CD4-positive, CD25-positive, alpha-beta regulatory T cell (primary cell): ENCODE measurements around the gene JAM3. TPM values are rescaled to one million over a fixed set of nuclear protein-coding genes. Genes with fewer than 3 reads are reported as not detected.
"Not testable (repeated sequence)": the region's sequence is repeated elsewhere in the genome, so short reads cannot be mapped to it uniquely, and the experiment has no call there.

Experiments used
- ATAC-seq, 2 donors: fragments of 150-1000 bp; cut with Tn5 transposase; one replicate each; pipeline ENCODE4 v1.10.0; 2021; ENCODE audit warnings: low read depth in 2 of 2, moderate number of reproducible peaks in 2 of 2, moderate library complexity in 1 of 2
- DNase-seq, 3 donors: peaks; one replicate each; pipeline versions ENCODE4 v3.0.0 to v3.0.0-alpha.2; 2012 to 2022; ENCODE audit warnings: mixed read lengths in 1 of 3
- H3K27ac ChIP-seq: one replicate; pipeline ENCODE4 v1.7.0; 2013; ENCODE audit warnings: mild to moderate bottlenecking, low read length; ENCODE audit not compliant: insufficient read depth, poor library complexity, severe bottlenecking
- H3K27me3 ChIP-seq: one replicate; pipeline ENCODE4 v1.7.0; 2013; ENCODE audit warnings: low read length; ENCODE audit not compliant: control insufficient read depth, insufficient read depth
- H3K36me3 ChIP-seq: one replicate; pipeline ENCODE4 v1.7.0; 2013; ENCODE audit warnings: mild to moderate bottlenecking, low read length, moderate library complexity; ENCODE audit not compliant: control insufficient read depth, insufficient read depth
- H3K4me1 ChIP-seq: 2 replicates; pipeline ENCODE4 v1.7.0; 2013; ENCODE audit warnings: mild to moderate bottlenecking, low read length; ENCODE audit not compliant: insufficient read depth, control insufficient read depth, poor library complexity, severe bottlenecking
- H3K4me3 ChIP-seq: one replicate; pipeline ENCODE4 v1.7.0; 2013; ENCODE audit warnings: low read depth, mild to moderate bottlenecking, low read length, moderate library complexity
- H3K9me3 ChIP-seq, 2 experiments: 1 replicate in 1 of 2; 2 replicates in 1 of 2; pipeline ENCODE4 v1.7.0; 2013; ENCODE audit warnings: low read length in 2 of 2, mild to moderate bottlenecking in 1 of 2, moderate library complexity in 1 of 2; ENCODE audit not compliant: control insufficient read depth in 2 of 2
- H3K27ac Mint-ChIP-seq, 3 donors: one replicate each; pipeline ENCODE4 v1.8.0; 2020 to 2022; ENCODE audit warnings: mild to moderate bottlenecking in 3 of 3, mixed read lengths in 3 of 3, moderate library complexity in 2 of 3
- H3K27me3 Mint-ChIP-seq: one replicate; pipeline ENCODE4 v1.8.0; 2022; ENCODE audit warnings: mild to moderate bottlenecking, mixed read lengths
- H3K36me3 Mint-ChIP-seq: one replicate; pipeline ENCODE4 v1.8.0; 2020; ENCODE audit warnings: mixed read lengths
- H3K4me1 Mint-ChIP-seq, 4 donors: one replicate each; pipeline ENCODE4 v1.8.0; 2020 to 2022; ENCODE audit warnings: mixed read lengths in 4 of 4, mild to moderate bottlenecking in 1 of 4
- H3K4me3 Mint-ChIP-seq, 4 donors: one replicate each; pipeline ENCODE4 v1.8.0; 2020 to 2022; ENCODE audit warnings: mild to moderate bottlenecking in 4 of 4, mixed read lengths in 4 of 4, moderate library complexity in 3 of 4
- H3K9me3 Mint-ChIP-seq, 7 donors: one replicate each; pipeline ENCODE4 v1.8.0; 2020 to 2022; ENCODE audit warnings: mixed read lengths in 7 of 7, mild to moderate bottlenecking in 3 of 7, moderate library complexity in 2 of 7
- polyA plus RNA-seq, 4 donors: library from polyadenylated mRNA; unstranded; fragments of 300-500 nt; fragmentation: Illumina TruSeq; gene quantifications; one replicate each; pipeline ENCODE4 v1.2.3, GENCODE V29; 2021
- total RNA-seq: library from RNA; stranded (reverse); gene quantifications from one replicate; pipeline ENCODE4 v1.2.3, GENCODE V29; 2022

The JAM3 gene
- total and polyA plus RNA-seq, 5 donors from 2014 or later, result 3.1 to 5.5 (median 3.3) TPM

GRCh38 chr11:134101282-134101681 lies 32.4 kb downstream of the JAM3 start:
- Histone ChIP-seq H3K4me1 (no peaks in the 10 kb centered on the region), H3K27ac (no peak overlapping the region), H3K36me3 (no peaks in the 10 kb centered on the region), H3K4me3 (no peak overlapping the region), H3K9me3 (no peaks in the 10 kb centered on the region), H3K27me3 (peaks cover 3% of the 10 kb centered on the region)
- Mint-ChIP-seq H3K27ac (no peak overlapping the region), H3K36me3 (no peaks in the 10 kb centered on the region), H3K4me3 (no peak overlapping the region), H3K4me1 (peaks cover 0 to 3% (median 0%) of the 10 kb centered on the region in 4 donors), H3K9me3 (peaks cover 0 to 15% (median 2%) of the 10 kb centered on the region in 7 donors), H3K27me3 (peaks cover 6% of the 10 kb centered on the region)
- ATAC-seq (no peak), DNase-seq (no peak)

- no peak overlapping the region for H3K27ac Mint-ChIP-seq
- peaks cover 3% of the 10 kb centered on the region for H3K36me3 Mint-ChIP-seq
- Histone ChIP-seq H3K36me3 (no peaks in the 10 kb centered on the region), H3K9me3 (peaks cover 0 to 5% of the 10 kb centered on the region in 2 experiments), H3K4me1 (no peaks in the 10 kb centered on the region), H3K4me3 (no peak overlapping the region), H3K27ac (no peak overlapping the region), H3K27me3 (no peaks in the 10 kb centered on the region)
- no peak overlapping the region for H3K4me3 Mint-ChIP-seq
- H3K9me3 Mint-ChIP-seq, result peaks cover 0 to 23% (median 5%) of the 10 kb centered on the region in 7 donors
- H3K4me1 Mint-ChIP-seq, result no peaks in the 10 kb centered on the region
- ATAC-seq, result no peak
- no peak for DNase-seq
- H3K27me3 Mint-ChIP-seq, result peaks cover 16% of the 10 kb centered on the region
Observed at GRCh38 chr11:134110252-134110815, 41.5 kb downstream of the JAM3 start.

GRCh38 chr11:134113787-134114186 lies 44.9 kb downstream of the JAM3 start:
- H3K4me3 Mint-ChIP-seq, H3K27ac Mint-ChIP-seq, DNase-seq, H3K4me3 ChIP-seq, H3K36me3 Mint-ChIP-seq, H3K36me3 ChIP-seq, H3K9me3 ChIP-seq, H3K4me1 Mint-ChIP-seq, H3K27me3 ChIP-seq, H3K4me1 ChIP-seq, H3K27ac ChIP-seq, H3K9me3 Mint-ChIP-seq, ATAC-seq: not testable (repeated sequence)
- peaks cover 26% of the 10 kb centered on the region for H3K27me3 Mint-ChIP-seq

- Histone ChIP-seq H3K36me3 (no peaks in the 10 kb centered on the region), H3K4me1 (no peaks in the 10 kb centered on the region), H3K27ac (no peak overlapping the region), H3K9me3 (no peaks in the 10 kb centered on the region), H3K4me3 (no peak overlapping the region), H3K27me3 (no peaks in the 10 kb centered on the region)
- H3K36me3 Mint-ChIP-seq, result peaks cover 3% of the 10 kb centered on the region
- no peak overlapping the region for H3K27ac Mint-ChIP-seq
- peaks cover 18% of the 10 kb centered on the region for H3K27me3 Mint-ChIP-seq
- H3K4me1 Mint-ChIP-seq, result no peaks in the 10 kb centered on the region
- no peak overlapping the region for H3K4me3 Mint-ChIP-seq
- peaks cover 0 to 5% (median 0%) of the 10 kb centered on the region in 7 donors for H3K9me3 Mint-ChIP-seq
- DNase-seq (no peak), ATAC-seq (no peak)
Observed at GRCh38 chr11:134116210-134116609, 47.3 kb downstream of the JAM3 start.

GRCh38 chr11:134118006-134118405 lies 49.1 kb downstream of the JAM3 start:
- Mint-ChIP-seq H3K36me3 (no peaks in the 10 kb centered on the region), H3K27ac (no peak overlapping the region), H3K4me1 (no peaks in the 10 kb centered on the region), H3K4me3 (no peak overlapping the region), H3K27me3 (peaks cover 23% of the 10 kb centered on the region), H3K9me3 (peaks cover 0 to 2% (median 0%) of the 10 kb centered on the region in 7 donors)
- ATAC-seq, result no peak
- DNase-seq, result no peak
- Histone ChIP-seq H3K9me3 (no peaks in the 10 kb centered on the region), H3K27ac (no peak overlapping the region), H3K27me3 (peaks cover 6% of the 10 kb centered on the region), H3K36me3 (no peaks in the 10 kb centered on the region), H3K4me3 (no peak overlapping the region), H3K4me1 (no peaks in the 10 kb centered on the region)

- H3K4me1 Mint-ChIP-seq, result no peaks in the 10 kb centered on the region
- peaks cover 31% of the 10 kb centered on the region for H3K27me3 Mint-ChIP-seq
- H3K9me3 Mint-ChIP-seq, result peaks cover 0 to 2% (median 0%) of the 10 kb centered on the region in 7 donors
- DNase-seq (no peak), ATAC-seq (no peak)
- Histone ChIP-seq H3K27ac (no peak overlapping the region), H3K4me3 (no peak overlapping the region), H3K4me1 (no peaks in the 10 kb centered on the region), H3K9me3 (no peaks in the 10 kb centered on the region), H3K36me3 (no peaks in the 10 kb centered on the region), H3K27me3 (peaks cover 14% of the 10 kb centered on the region)
- H3K27ac Mint-ChIP-seq, result no peak overlapping the region
- H3K36me3 Mint-ChIP-seq, result peaks cover 4% of the 10 kb centered on the region
- H3K4me3 Mint-ChIP-seq, result no peak overlapping the region
Observed at GRCh38 chr11:134119094-134119493, 50.2 kb downstream of the JAM3 start.

GRCh38 chr11:134120143-134120850 lies 51.4 kb downstream of the JAM3 start:
- H3K36me3 Mint-ChIP-seq, result peaks cover 6% of the 10 kb centered on the region
- ATAC-seq (no peak), DNase-seq (no peak)
- H3K4me3 ChIP-seq, result no peak overlapping the region
- H3K4me1 ChIP-seq, result no peaks in the 10 kb centered on the region
- H3K27ac Mint-ChIP-seq, result no peak overlapping the region
- peaks cover 35% of the 10 kb centered on the region for H3K27me3 Mint-ChIP-seq
- no peaks in the 10 kb centered on the region for H3K9me3 ChIP-seq
- H3K9me3 Mint-ChIP-seq, result peaks cover 0 to 2% (median 0%) of the 10 kb centered on the region in 7 donors
- peaks cover 0 to 4% (median 0%) of the 10 kb centered on the region in 4 donors for H3K4me1 Mint-ChIP-seq
- no peaks in the 10 kb centered on the region for H3K36me3 ChIP-seq
- H3K27me3 ChIP-seq, result peaks cover 15% of the 10 kb centered on the region
- H3K4me3 Mint-ChIP-seq, result no peak overlapping the region
- no peak overlapping the region for H3K27ac ChIP-seq
